Lower leg skin (tissue), 4 donors: ENCODE results near the gene UBLCP1. TPM values are rescaled to one million over a fixed set of nuclear protein-coding genes. Genes with fewer than 3 reads are reported as not detected.
"Not testable (repeated sequence)": the region's sequence is repeated elsewhere in the genome, so short reads cannot be mapped to it uniquely, and the experiment has no call there.

Source experiments
- DNase-seq, 2 donors: peaks; one replicate each; pipeline ENCODE4 v3.0.0-alpha.2; 2019; ENCODE audit warnings: low spot score in 2 of 2
- H3K4me3 ChIP-seq: fragments of 200-600 bp; sonication (generic); 2 replicates; pipeline ENCODE4 v1.5.1; 2017; ENCODE audit warnings: mild to moderate bottlenecking, low read depth; ENCODE audit not compliant: poor library complexity, severe bottlenecking
- CTCF ChIP-seq, 3 donors: fragments of 450-650 bp; IDR thresholded peaks; one replicate each; pipeline ENCODE4 v1.5.1; 2016; ENCODE audit warnings: antibody characterized with exemption in 3 of 3, mild to moderate bottlenecking in 3 of 3, moderate library complexity in 2 of 3
- POLR2A ChIP-seq, 2 donors: fragments of 450-650 bp; IDR thresholded peaks; one replicate each; pipeline ENCODE4 v1.6.1; 2016 to 2017; ENCODE audit warnings: antibody characterized with exemption in 2 of 2, mild to moderate bottlenecking in 1 of 2, moderate library complexity in 1 of 2
- WGBS, 2 donors: methylation state at CpG; one replicate each; pipeline ENCODE4 v1.1.5; 2018; 5-methylcytosine and 5-hydroxymethylcytosine counted together
- intact Hi-C: fragments of 100-400 bp; cut with DNase I; formaldehyde crosslinking; loops from one replicate; pipeline ENCODE4 v1.15.0; 2023; ENCODE audit warnings: low total_unique reads
- total RNA-seq, 4 donors: library from RNA; depleted of rRNA; stranded (reverse); fragments of >200 nt; gene quantifications; one replicate each; pipeline ENCODE4 v1.1.0, GENCODE V29; 2016

UBLCP1 gene
- total RNA-seq, 4 donors from 2014 or later = 11.1 to 21.1 (median 16.9) TPM

GRCh38 chr5:159301466-159301865, 38.4 kb downstream of the UBLCP1 start:
- intact Hi-C loops = no loop called here
- TF ChIP-seq CTCF (IDR thresholded peaks at IDR 0.05) (no peak), POLR2A (IDR thresholded peaks at IDR 0.05) (no peak)
- 82 to 83% methylated on average over 3 of the region's 3 CpGs for WGBS, 2 donors
- no peak overlapping the region for H3K4me3 ChIP-seq
- no peak for DNase-seq

- DNase-seq, H3K4me3 ChIP-seq, intact Hi-C loops: not testable (repeated sequence)
- 89 to 90% methylated on average over 13 of the region's 13 CpGs for WGBS, 2 donors
Measured at GRCh38 chr5:159301929-159302860, 39.1 kb downstream of the UBLCP1 start.

- WGBS, 2 donors = 94 to 95% methylated on average over 4 of the region's 4 CpGs
- H3K4me3 ChIP-seq = no peak overlapping the region
- intact Hi-C loops = no loop called here
- TF ChIP-seq CTCF (IDR thresholded peaks at IDR 0.05) (no peak), POLR2A (IDR thresholded peaks at IDR 0.05) (no peak)
- DNase-seq = no peak
Measured at GRCh38 chr5:159303286-159303685, 40.2 kb downstream of the UBLCP1 start.

DNA sequence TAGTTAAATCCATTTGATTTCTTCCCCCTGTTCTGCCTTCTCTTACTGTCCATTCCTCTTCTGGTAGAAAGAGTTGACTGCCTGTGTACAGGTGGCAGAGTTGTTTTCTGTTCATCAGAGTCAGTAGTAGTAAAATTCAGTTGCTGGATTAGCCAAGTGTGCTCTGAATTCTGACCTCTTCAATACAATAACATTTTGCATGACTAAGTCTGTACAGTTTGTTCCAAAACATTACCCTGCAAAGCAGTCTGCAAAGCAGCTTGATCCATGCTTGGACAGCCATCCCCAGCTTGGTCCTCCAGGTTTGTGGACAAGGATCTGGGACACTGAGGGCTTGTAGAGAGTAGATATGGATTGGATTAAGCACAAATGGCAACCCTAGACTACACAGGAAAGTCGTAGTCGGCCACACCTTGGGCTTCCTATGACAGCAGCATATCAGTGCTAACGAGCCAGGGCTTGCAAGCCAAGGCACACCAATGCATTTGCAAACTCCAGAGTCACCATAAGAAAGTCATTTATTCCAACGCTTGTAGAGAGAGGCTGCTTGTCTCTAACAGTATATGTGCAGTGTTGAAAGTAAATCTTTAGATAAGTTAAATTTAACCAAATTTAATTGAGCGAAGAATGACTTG, 42.0 kb downstream of the UBLCP1 start:
- no peak for DNase-seq
- H3K4me3 ChIP-seq = no peak overlapping the region
- WGBS, 2 donors = 58 to 60% methylated on average over 5 of the region's 5 CpGs
- intact Hi-C loops = no loop called here
- no peak for TF ChIP-seq POLR2A (IDR thresholded peaks at IDR 0.05)
- TF ChIP-seq CTCF (IDR thresholded peaks at IDR 0.05) = no peak

GRCh38 chr5:159309689-159310433, 46.8 kb downstream of the UBLCP1 start:
- TF ChIP-seq CTCF (IDR thresholded peaks at IDR 0.05) = no peak
- no peak overlapping the region for H3K4me3 ChIP-seq
- WGBS, 2 donors = 82 to 90% methylated on average over 8 of the region's 8 CpGs
- DNase-seq = no peak
- intact Hi-C loops = loop anchor here (10.0 kb wide), 1 partner anchor 155 kb away; no protein-coding TSS in a partner anchor

DNA sequence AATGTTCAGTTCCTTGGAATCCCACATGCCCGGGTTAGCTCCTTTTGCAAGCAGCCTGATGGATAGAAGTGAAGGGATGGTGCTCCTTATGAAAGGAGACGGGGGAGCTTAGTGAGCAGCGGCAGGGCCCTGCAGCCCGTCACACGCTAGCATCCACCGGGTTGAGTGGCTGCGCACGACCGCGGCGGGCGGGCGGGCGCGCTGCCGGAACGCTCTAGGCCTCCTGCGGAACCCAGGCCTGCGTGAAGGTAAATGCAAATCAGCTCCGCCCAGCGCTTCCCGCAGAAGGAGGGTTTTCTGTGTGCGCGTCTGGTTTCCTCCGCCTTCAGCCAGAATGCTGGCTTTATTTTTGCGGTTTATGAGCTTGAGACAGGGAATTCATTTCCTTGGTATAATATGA, 47.4 kb downstream of the UBLCP1 start:
- intact Hi-C loops = loop anchor here (10.0 kb wide), 1 partner anchor 156 kb away; no protein-coding TSS in a partner anchor
- no peak for TF ChIP-seq CTCF (IDR thresholded peaks at IDR 0.05)
- no peak for TF ChIP-seq POLR2A (IDR thresholded peaks at IDR 0.05)
- DNase-seq = no peak
- WGBS, 2 donors = 19 to 30% methylated on average over 14 to 26 of the region's 26 CpGs
- no peak overlapping the region for H3K4me3 ChIP-seq
